NOMO-1 treated with dmso at 0.1 percent for 144 hours (cell line): ENCODE data around the gene FAM234B.

Source experiments
- DNase-seq: peaks from one replicate; lab custom pipeline; 2025; ENCODE audit not compliant: unreplicated experiment; lab: John Stamatoyannopoulos, UW

FAM234B gene

GRCh38 chr12:13088496-13088895 is 44.3 kb downstream of the FAM234B start:
- no peak for DNase-seq

- DNase-seq: no peak
Measured at GRCh38 chr12:13090054-13090453, 45.9 kb downstream of the FAM234B start.

- DNase-seq: no peak
Measured at GRCh38 chr12:13091832-13092231, 47.7 kb downstream of the FAM234B start.

- DNase-seq: no peak
Measured at GRCh38 chr12:13093191-13093847, 49.1 kb downstream of the FAM234B start.

GRCh38 chr12:13093848-13094220 is 49.7 kb downstream of the FAM234B start:
- no peak for DNase-seq

- peak; percentile 43 for DNase-seq
Measured at GRCh38 chr12:13094367-13094766, 50.2 kb downstream of the FAM234B start.

- no peak for DNase-seq
Measured at GRCh38 chr12:13095266-13095995, 51.2 kb downstream of the FAM234B start.

- peak; percentile 59 for DNase-seq
Measured at GRCh38 chr12:13097491-13098011, 53.4 kb downstream of the FAM234B start.

GRCh38 chr12:13099066-13099843 is 55.1 kb downstream of the FAM234B start:
- DNase-seq: peak; percentile 72

- no peak for DNase-seq
Measured at GRCh38 chr12:13099844-13100604, 55.8 kb downstream of the FAM234B start.

- DNase-seq: no peak
Measured at GRCh38 chr12:13100605-13100881, 56.4 kb downstream of the FAM234B start.

GRCh38 chr12:13100882-13101769 is 56.9 kb downstream of the FAM234B start:
- DNase-seq: peak; percentile 96

- DNase-seq: no peak
Measured at GRCh38 chr12:13101821-13102375, 57.7 kb downstream of the FAM234B start.

GRCh38 chr12:13102461-13103195 is 58.4 kb downstream of the FAM234B start:
- no peak for DNase-seq

GRCh38 chr12:13103391-13104033 is 59.3 kb downstream of the FAM234B start, which contains the start of gene GSG1:
Gene GSG1 (minus strand): TSS chr12:13103667. CDS start chr12:13103512, 155 bp downstream.
- no peak for DNase-seq

- DNase-seq: no peak
Measured at GRCh38 chr12:13104409-13104808, 60.2 kb downstream of the FAM234B start.

- no peak for DNase-seq
Measured at GRCh38 chr12:13105781-13106180, 61.6 kb downstream of the FAM234B start.

GRCh38 chr12:13106666-13107065 is 62.5 kb downstream of the FAM234B start:
- no peak for DNase-seq

- DNase-seq: no peak
Measured at GRCh38 chr12:13112968-13113367, 68.8 kb downstream of the FAM234B start.
